GM10847 (cell line): ENCODE measurements around the gene GK.

Source experiments
- POLR2A ChIP-seq: IDR thresholded peaks from 2 replicates; pipeline ENCODE4 v1.6.1; 2011; ENCODE audit not compliant: insufficient read length; ENCODE audit errors: extremely low read depth

GK gene

GRCh38 chrX:30688641-30689040, 35.4 kb downstream of the GK start:
- TF ChIP-seq POLR2A, result no peak

- no peak for TF ChIP-seq POLR2A
These were observed 35.9 kb downstream of the GK start for GRCh38 chrX:30689116-30689515.

- no peak for TF ChIP-seq POLR2A
These were observed 37.1 kb downstream of the GK start for GRCh38 chrX:30690330-30690729.

GRCh38 chrX:30693999-30694650, 40.9 kb downstream of the GK start:
- no peak for TF ChIP-seq POLR2A

GRCh38 chrX:30702736-30703135, 49.5 kb downstream of the GK start:
- TF ChIP-seq POLR2A, result no peak

- TF ChIP-seq POLR2A, result no peak
These were observed 53.1 kb downstream of the GK start for GRCh38 chrX:30706216-30706775.

GRCh38 chrX:30712214-30712613, 59.0 kb downstream of the GK start:
- TF ChIP-seq POLR2A, result no peak

- TF ChIP-seq POLR2A, result no peak
These were observed 59.9 kb downstream of the GK start for GRCh38 chrX:30713061-30713525.

GRCh38 chrX:30714138-30714537, 60.9 kb downstream of the GK start:
- no peak for TF ChIP-seq POLR2A

- TF ChIP-seq POLR2A, result no peak
These were observed 62.8 kb downstream of the GK start for GRCh38 chrX:30715976-30716375.

- TF ChIP-seq POLR2A, result no peak
These were observed 80.8 kb downstream of the GK start for GRCh38 chrX:30733852-30734660.

GRCh38 chrX:30734782-30735181, 81.6 kb downstream of the GK start:
- TF ChIP-seq POLR2A, result no peak

- no peak for TF ChIP-seq POLR2A
These were observed 82.6 kb downstream of the GK start for GRCh38 chrX:30735839-30736238.

- no peak for TF ChIP-seq POLR2A
These were observed 88.3 kb downstream of the GK start for GRCh38 chrX:30741545-30741944.

GRCh38 chrX:30748342-30748960, 95.2 kb downstream of the GK start:
- TF ChIP-seq POLR2A, result no peak

- TF ChIP-seq POLR2A, result no peak
These were observed 98.3 kb downstream of the GK start for GRCh38 chrX:30751497-30751896.
